Fibroblast of lung (primary cell): ENCODE results near the gene UBE4B.

ENCODE experiments used
- CTCF ChIP-seq, 2 donors: IDR thresholded peaks in 1 of 2; conservative IDR thresholded peaks in 1 of 2; 1 replicate in 1 of 2; 2 replicates in 1 of 2; pipeline ENCODE4 v1.5.1; 2011 to 2012; ENCODE audit warnings: low read length in 2 of 2, control low read depth in 1 of 2, inconsistent platforms in 1 of 2, low read depth in 1 of 2, mild to moderate bottlenecking in 1 of 2
- EZH2 ChIP-seq: IDR thresholded peaks from 2 replicates; pipeline ENCODE4 v1.5.1; 2012; ENCODE audit warnings: low read length, control low read depth, mild to moderate bottlenecking; ENCODE audit errors: missing control alignments

- TF ChIP-seq CTCF (conservative IDR thresholded peaks at IDR 0.05 in 1 of 2, IDR thresholded peaks at IDR 0.05 in 1 of 2; ENCODE audit: low read depth in 1 of 2, low read length in 2 of 2) (no peak), EZH2 (no peak)
Observed at GRCh38 chr1:10228528-10228927, 195.8 kb downstream of the UBE4B start.
